HEK293 (cell line): ENCODE measurements around the gene DPEP3.

Source experiments
- CTCF ChIA-PET: fragments of 350-600 bp; formaldehyde crosslinking; extraction: SDS; loops from one replicate; lab custom pipeline; 2021; ENCODE audit warnings: antibody characterized with exemption; lab: Yijun Ruan, JAX
- POLR2A ChIA-PET: fragments of 300-600 bp; formaldehyde crosslinking; extraction: SDS; loops from one replicate; lab custom pipeline; 2020; ENCODE audit warnings: antibody characterized with exemption, inconsistent platforms; lab: Yijun Ruan, JAX
- H3K27ac ChIP-seq: fragments of 200-500 bp; sonication (Bioruptor generic); 2 replicates; pipeline ENCODE4 v1.5.1; 2014; ENCODE audit warnings: low read depth, low read length, control low read depth, inconsistent platforms; ENCODE audit errors: extremely low read depth
- H3K36me3 ChIP-seq, 2 experiments: fragments of 200-500 bp in 1 of 2; sonication (Bioruptor generic) in 1 of 2; 1 replicate in 1 of 2; 2 replicates in 1 of 2; pipeline ENCODE4 v1.5.1; 2014 to 2017; ENCODE audit warnings: inconsistent platforms in 2 of 2, low read length in 2 of 2; ENCODE audit not compliant: control insufficient read depth in 2 of 2, insufficient read depth in 1 of 2
- H3K4me1 ChIP-seq: fragments of 200-500 bp; sonication (Bioruptor generic); 2 replicates; pipeline ENCODE4 v1.5.1; 2014; ENCODE audit warnings: mild to moderate bottlenecking, low read length, inconsistent platforms; ENCODE audit not compliant: control insufficient read depth, insufficient read depth
- H3K4me3 ChIP-seq: 2 replicates; pipeline ENCODE4 v1.5.1; 2011; ENCODE audit warnings: low read depth, mild to moderate bottlenecking, control low read depth, low read length, moderate library complexity
- H3K9me3 ChIP-seq: fragments of 200-500 bp; sonication (Bioruptor generic); 2 replicates; pipeline ENCODE4 v1.5.1; 2014; ENCODE audit warnings: low read depth, low read length, inconsistent platforms; ENCODE audit not compliant: control insufficient read depth, insufficient read depth
- KLF1 ChIP-seq: fragments of 450-650 bp; formaldehyde crosslinking; IDR thresholded peaks from 2 replicates; pipeline ENCODE4 v1.5.1; 2016; ENCODE audit warnings: missing biosample characterization, missing genetic modification characterization
- KLF16 ChIP-seq: fragments of 450-650 bp; formaldehyde crosslinking; IDR thresholded peaks from 2 replicates; pipeline ENCODE4 v1.5.1; 2017; ENCODE audit warnings: missing biosample characterization, missing genetic modification characterization
- SCRT1 ChIP-seq: fragments of 450-650 bp; formaldehyde crosslinking; IDR thresholded peaks from 2 replicates; pipeline ENCODE4 v1.5.1; 2016; ENCODE audit warnings: missing biosample characterization, missing genetic modification characterization, borderline replicate concordance
- SCRT2 ChIP-seq: fragments of 450-650 bp; formaldehyde crosslinking; IDR thresholded peaks from 2 replicates; pipeline ENCODE4 v1.5.1; 2016; ENCODE audit warnings: missing biosample characterization, missing genetic modification characterization
- SP3 ChIP-seq: fragments of 450-650 bp; formaldehyde crosslinking; IDR thresholded peaks from 2 replicates; pipeline ENCODE4 v1.5.1; 2016; ENCODE audit warnings: missing biosample characterization, missing genetic modification characterization
- YY2 ChIP-seq: fragments of 450-650 bp; formaldehyde crosslinking; IDR thresholded peaks from 2 replicates; pipeline ENCODE4 v1.5.1; 2016; ENCODE audit warnings: missing biosample characterization, missing genetic modification characterization
- ZBTB17 ChIP-seq: fragments of 450-650 bp; formaldehyde crosslinking; IDR thresholded peaks from 2 replicates; pipeline ENCODE4 v1.5.1; 2016; ENCODE audit warnings: missing biosample characterization, missing genetic modification characterization
- ZEB2 ChIP-seq: fragments of 450-650 bp; formaldehyde crosslinking; IDR thresholded peaks from 2 replicates; pipeline ENCODE4 v1.5.1; 2016; ENCODE audit warnings: missing biosample characterization, missing genetic modification characterization
- ZFP3 ChIP-seq: fragments of 450-650 bp; formaldehyde crosslinking; IDR thresholded peaks from 2 replicates; pipeline ENCODE4 v1.5.1; 2016; ENCODE audit warnings: low read depth, missing biosample characterization, missing genetic modification characterization
- ZIC2 ChIP-seq: fragments of 450-650 bp; formaldehyde crosslinking; IDR thresholded peaks from 2 replicates; pipeline ENCODE4 v1.5.1; 2016; ENCODE audit warnings: missing biosample characterization, missing genetic modification characterization
- ZNF132 ChIP-seq: fragments of 450-650 bp; formaldehyde crosslinking; IDR thresholded peaks from 2 replicates; pipeline ENCODE4 v1.5.1; 2017; ENCODE audit warnings: missing biosample characterization, missing genetic modification characterization, borderline replicate concordance
- ZNF175 ChIP-seq: fragments of 450-650 bp; formaldehyde crosslinking; IDR thresholded peaks from 2 replicates; pipeline ENCODE4 v1.5.1; 2016; ENCODE audit warnings: missing biosample characterization, missing genetic modification characterization
- ZNF2 ChIP-seq: fragments of 450-650 bp; formaldehyde crosslinking; IDR thresholded peaks from 2 replicates; pipeline ENCODE4 v1.5.1; 2016; ENCODE audit warnings: missing biosample characterization, missing genetic modification characterization
- ZNF391 ChIP-seq: fragments of 450-650 bp; formaldehyde crosslinking; IDR thresholded peaks from 2 replicates; pipeline ENCODE4 v1.5.1; 2016; ENCODE audit warnings: low read depth, missing biosample characterization, missing genetic modification characterization, borderline replicate concordance
- ZNF501 ChIP-seq: fragments of 450-650 bp; formaldehyde crosslinking; IDR thresholded peaks from 2 replicates; pipeline ENCODE4 v1.5.1; 2016; ENCODE audit warnings: missing biosample characterization, missing genetic modification characterization
- ZNF561 ChIP-seq: fragments of 450-650 bp; IDR thresholded peaks from 2 replicates; pipeline ENCODE4 v1.5.1; 2018; ENCODE audit warnings: missing biosample characterization, missing genetic modification characterization, borderline replicate concordance
- ZNF571 ChIP-seq: fragments of 450-650 bp; formaldehyde crosslinking; IDR thresholded peaks from 2 replicates; pipeline ENCODE4 v1.5.0; 2017; ENCODE audit warnings: missing biosample characterization, missing genetic modification characterization
- ZNF692 ChIP-seq: fragments of 450-650 bp; formaldehyde crosslinking; IDR thresholded peaks from 2 replicates; pipeline ENCODE4 v1.5.1; 2016; ENCODE audit warnings: missing biosample characterization, missing genetic modification characterization
- ZNF76 ChIP-seq: fragments of 450-650 bp; formaldehyde crosslinking; IDR thresholded peaks from 2 replicates; pipeline ENCODE4; 2016; ENCODE audit warnings: low read depth, missing biosample characterization, missing genetic modification characterization, borderline replicate concordance
- ZSCAN4 ChIP-seq: fragments of 450-650 bp; formaldehyde crosslinking; IDR thresholded peaks from 2 replicates; pipeline ENCODE4 v1.5.1; 2017; ENCODE audit warnings: missing biosample characterization, missing genetic modification characterization
- TF ChIP-seq, protein P1 (sequence below): fragments of 450-650 bp; formaldehyde crosslinking; IDR thresholded peaks from 2 replicates; pipeline ENCODE4 v1.5.1; 2016; ENCODE audit warnings: missing biosample characterization, missing genetic modification characterization
- TF ChIP-seq, protein P2 (sequence below): fragments of 450-650 bp; formaldehyde crosslinking; IDR thresholded peaks from 2 replicates; pipeline ENCODE4 v1.5.1; 2016; ENCODE audit warnings: missing biosample characterization, missing genetic modification characterization
- TF ChIP-seq, protein P3 (sequence below): fragments of 450-650 bp; formaldehyde crosslinking; optimal IDR thresholded peaks from 2 replicates; pipeline ENCODE3; 2016; ENCODE audit warnings: missing biosample characterization, mild to moderate bottlenecking, missing genetic modification characterization
- TF ChIP-seq, protein P4 (sequence below): fragments of 450-650 bp; formaldehyde crosslinking; IDR thresholded peaks from 2 replicates; pipeline ENCODE4 v1.5.1; 2016; ENCODE audit warnings: missing biosample characterization, missing genetic modification characterization
- TF ChIP-seq, protein P5 (sequence below): fragments of 450-650 bp; formaldehyde crosslinking; IDR thresholded peaks from 2 replicates; pipeline ENCODE4 v1.5.1; 2016; ENCODE audit warnings: missing biosample characterization, missing genetic modification characterization

The DPEP3 gene

GRCh38 chr16:67930191-67930590 is 50.1 kb downstream of the DPEP3 start (continued):
- TF ChIP-seq, protein P1, sequence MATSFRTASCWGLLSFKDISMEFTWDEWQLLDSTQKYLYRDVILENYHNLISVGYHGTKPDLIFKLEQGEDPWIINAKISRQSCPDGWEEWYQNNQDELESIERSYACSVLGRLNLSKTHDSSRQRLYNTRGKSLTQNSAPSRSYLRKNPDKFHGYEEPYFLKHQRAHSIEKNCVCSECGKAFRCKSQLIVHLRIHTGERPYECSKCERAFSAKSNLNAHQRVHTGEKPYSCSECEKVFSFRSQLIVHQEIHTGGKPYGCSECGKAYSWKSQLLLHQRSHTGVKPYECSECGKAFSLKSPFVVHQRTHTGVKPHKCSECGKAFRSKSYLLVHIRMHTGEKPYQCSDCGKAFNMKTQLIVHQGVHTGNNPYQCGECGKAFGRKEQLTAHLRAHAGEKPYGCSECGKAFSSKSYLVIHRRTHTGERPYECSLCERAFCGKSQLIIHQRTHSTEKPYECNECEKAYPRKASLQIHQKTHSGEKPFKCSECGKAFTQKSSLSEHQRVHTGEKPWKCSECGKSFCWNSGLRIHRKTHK: no peak
- TF ChIP-seq SP3 (tag by site-specific recombination) (no peak), ZNF132 (tag by site-specific recombination) (no peak), ZNF175 (tag by site-specific recombination) (no peak), ZFP3 (tag by site-specific recombination) (no peak), ZNF76 (tag by site-specific recombination) (no peak)
- TF ChIP-seq, protein P2, sequence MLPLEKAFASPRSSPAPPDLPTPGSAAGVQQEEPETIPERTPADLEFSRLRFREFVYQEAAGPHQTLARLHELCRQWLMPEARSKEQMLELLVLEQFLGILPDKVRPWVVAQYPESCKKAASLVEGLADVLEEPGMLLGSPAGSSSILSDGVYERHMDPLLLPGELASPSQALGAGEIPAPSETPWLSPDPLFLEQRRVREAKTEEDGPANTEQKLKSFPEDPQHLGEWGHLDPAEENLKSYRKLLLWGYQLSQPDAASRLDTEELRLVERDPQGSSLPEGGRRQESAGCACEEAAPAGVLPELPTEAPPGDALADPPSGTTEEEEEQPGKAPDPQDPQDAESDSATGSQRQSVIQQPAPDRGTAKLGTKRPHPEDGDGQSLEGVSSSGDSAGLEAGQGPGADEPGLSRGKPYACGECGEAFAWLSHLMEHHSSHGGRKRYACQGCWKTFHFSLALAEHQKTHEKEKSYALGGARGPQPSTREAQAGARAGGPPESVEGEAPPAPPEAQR: no peak

DNA sequence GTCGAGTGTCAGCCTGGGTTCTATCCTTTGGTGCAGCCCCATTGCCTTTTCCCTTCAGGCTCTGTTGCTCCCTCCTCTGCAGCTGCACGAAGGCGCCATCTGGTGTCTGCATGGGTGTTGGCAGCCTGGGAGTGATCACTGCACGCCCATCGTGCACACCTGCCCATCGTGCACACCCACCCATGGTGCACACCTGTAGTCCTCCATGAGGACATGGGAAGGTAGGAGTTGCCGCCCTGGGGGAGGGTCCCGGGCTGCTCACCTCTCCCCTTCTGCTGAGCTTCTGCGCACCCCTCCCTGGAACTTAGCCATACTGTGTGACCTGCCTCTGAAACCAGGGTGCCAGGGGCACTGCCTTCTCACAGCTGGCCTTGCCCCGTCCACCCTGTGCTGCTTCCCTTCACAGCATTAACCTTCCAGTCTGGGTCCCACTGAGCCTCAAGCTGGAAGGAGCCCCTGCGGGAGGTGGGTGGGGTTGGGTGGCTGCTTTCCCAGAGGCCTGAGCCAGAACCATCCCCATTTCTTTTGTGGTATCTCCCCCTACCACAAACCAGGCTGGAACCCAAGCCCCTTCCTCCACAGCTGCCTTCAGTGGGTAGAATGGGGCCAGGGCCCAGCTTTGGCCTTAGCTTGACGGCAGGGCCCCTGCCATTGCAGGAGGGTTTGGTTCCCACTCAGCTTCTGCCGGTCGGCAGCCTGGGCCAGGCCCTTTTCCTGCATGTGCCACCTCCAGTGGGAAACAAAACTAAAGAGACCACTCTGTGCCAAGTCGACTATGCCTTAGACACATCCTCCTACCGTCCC is 51.5 kb downstream of the DPEP3 start:
- CTCF ChIA-PET: interaction anchor here (0.6 to 4.9 kb wide), 18 partner anchors 12 to 408 kb away, joined by 3 to 62 read pairs (median 3); partner anchors contain the start of genes NRN1L and PSKH1
- H3K4me3 ChIP-seq: no peak overlapping the region
- peaks cover 0 to 54% of the 10 kb centered on the region in 2 experiments; a peak in 2 of 3 replicates for H3K36me3 ChIP-seq
- peaks cover 10% of the 10 kb centered on the region; the same call in 1 of the 2 replicates for H3K4me1 ChIP-seq
- no peaks in the 10 kb centered on the region for H3K9me3 ChIP-seq
- no peak overlapping the region for H3K27ac ChIP-seq
- POLR2A ChIA-PET: interaction anchor here (1.2 kb wide), 1 partner anchor 45 kb away, joined by 3 read pairs; no protein-coding TSS in a partner anchor
- TF ChIP-seq ZNF571 (no peak), ZSCAN4 (peak; percentile 26; the same call in 1 of the 2 replicates), ZEB2 (tag by site-specific recombination) (peak; percentile 46; the same call in 1 of the 2 replicates), ZNF692 (tag by site-specific recombination) (peak; percentile 36; the same call in 1 of the 2 replicates), SCRT2 (tag by site-specific recombination) (peak; percentile 94), ZNF2 (tag by site-specific recombination) (peak; percentile 100), YY2 (tag by site-specific recombination) (0 out of 2 replicates have a peak, but pooled peaks have one; percentile 43), ZIC2 (no peak), ZBTB17 (0 out of 2 replicates have a peak, but pooled peaks have one; percentile 13), SCRT1 (peak; percentile 79), ZNF501 (tag by site-specific recombination) (0 out of 2 replicates have a peak, but pooled peaks have one; percentile 36), KLF16 (tag by site-specific recombination) (0 out of 2 replicates have a peak, but pooled peaks have one; percentile 30), KLF1 (tag by site-specific recombination) (peak; percentile 53; the same call in 1 of the 2 replicates), ZNF391 (tag by site-specific recombination) (0 out of 2 replicates have a peak, but pooled peaks have one; percentile 62), ZNF561 (tag by site-specific recombination) (0 out of 2 replicates have a peak, but pooled peaks have one; percentile 34)
- TF ChIP-seq, protein P3, sequence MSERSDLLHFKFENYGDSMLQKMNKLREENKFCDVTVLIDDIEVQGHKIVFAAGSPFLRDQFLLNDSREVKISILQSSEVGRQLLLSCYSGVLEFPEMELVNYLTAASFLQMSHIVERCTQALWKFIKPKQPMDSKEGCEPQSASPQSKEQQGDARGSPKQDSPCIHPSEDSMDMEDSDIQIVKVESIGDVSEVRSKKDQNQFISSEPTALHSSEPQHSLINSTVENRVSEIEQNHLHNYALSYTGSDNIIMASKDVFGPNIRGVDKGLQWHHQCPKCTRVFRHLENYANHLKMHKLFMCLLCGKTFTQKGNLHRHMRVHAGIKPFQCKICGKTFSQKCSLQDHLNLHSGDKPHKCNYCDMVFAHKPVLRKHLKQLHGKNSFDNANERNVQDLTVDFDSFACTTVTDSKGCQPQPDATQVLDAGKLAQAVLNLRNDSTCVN (tag by site-specific recombination): peak; percentile 43
- TF ChIP-seq, protein P4, sequence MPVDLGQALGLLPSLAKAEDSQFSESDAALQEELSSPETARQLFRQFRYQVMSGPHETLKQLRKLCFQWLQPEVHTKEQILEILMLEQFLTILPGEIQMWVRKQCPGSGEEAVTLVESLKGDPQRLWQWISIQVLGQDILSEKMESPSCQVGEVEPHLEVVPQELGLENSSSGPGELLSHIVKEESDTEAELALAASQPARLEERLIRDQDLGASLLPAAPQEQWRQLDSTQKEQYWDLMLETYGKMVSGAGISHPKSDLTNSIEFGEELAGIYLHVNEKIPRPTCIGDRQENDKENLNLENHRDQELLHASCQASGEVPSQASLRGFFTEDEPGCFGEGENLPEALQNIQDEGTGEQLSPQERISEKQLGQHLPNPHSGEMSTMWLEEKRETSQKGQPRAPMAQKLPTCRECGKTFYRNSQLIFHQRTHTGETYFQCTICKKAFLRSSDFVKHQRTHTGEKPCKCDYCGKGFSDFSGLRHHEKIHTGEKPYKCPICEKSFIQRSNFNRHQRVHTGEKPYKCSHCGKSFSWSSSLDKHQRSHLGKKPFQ: peak; percentile 96
- TF ChIP-seq, protein P5, sequence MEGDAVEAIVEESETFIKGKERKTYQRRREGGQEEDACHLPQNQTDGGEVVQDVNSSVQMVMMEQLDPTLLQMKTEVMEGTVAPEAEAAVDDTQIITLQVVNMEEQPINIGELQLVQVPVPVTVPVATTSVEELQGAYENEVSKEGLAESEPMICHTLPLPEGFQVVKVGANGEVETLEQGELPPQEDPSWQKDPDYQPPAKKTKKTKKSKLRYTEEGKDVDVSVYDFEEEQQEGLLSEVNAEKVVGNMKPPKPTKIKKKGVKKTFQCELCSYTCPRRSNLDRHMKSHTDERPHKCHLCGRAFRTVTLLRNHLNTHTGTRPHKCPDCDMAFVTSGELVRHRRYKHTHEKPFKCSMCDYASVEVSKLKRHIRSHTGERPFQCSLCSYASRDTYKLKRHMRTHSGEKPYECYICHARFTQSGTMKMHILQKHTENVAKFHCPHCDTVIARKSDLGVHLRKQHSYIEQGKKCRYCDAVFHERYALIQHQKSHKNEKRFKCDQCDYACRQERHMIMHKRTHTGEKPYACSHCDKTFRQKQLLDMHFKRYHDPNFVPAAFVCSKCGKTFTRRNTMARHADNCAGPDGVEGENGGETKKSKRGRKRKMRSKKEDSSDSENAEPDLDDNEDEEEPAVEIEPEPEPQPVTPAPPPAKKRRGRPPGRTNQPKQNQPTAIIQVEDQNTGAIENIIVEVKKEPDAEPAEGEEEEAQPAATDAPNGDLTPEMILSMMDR (tag by site-specific recombination): peak; percentile 92
